ENCODE measurements around the gene MCF2L2.

The MCF2L2 gene

GRCh38 chr3:183158113-183158512 lies 270.3 kb downstream of the MCF2L2 start:
- DNase-seq = no peak

GRCh38 chr3:183156266-183156665 lies 272.2 kb downstream of the MCF2L2 start:
- no peak for DNase-seq

GRCh38 chr3:183155499-183155898 lies 272.9 kb downstream of the MCF2L2 start:
- no peak for DNase-seq

- no peak for DNase-seq
Measured at GRCh38 chr3:183153210-183153950, 275.0 kb downstream of the MCF2L2 start.

- no peak for DNase-seq
Measured at GRCh38 chr3:183151821-183152351, 276.5 kb downstream of the MCF2L2 start.

GRCh38 chr3:183151086-183151485 lies 277.3 kb downstream of the MCF2L2 start:
- no peak for DNase-seq

- no peak for DNase-seq
Measured at GRCh38 chr3:183149915-183150750, 278.3 kb downstream of the MCF2L2 start.

- DNase-seq = no peak
Measured at GRCh38 chr3:183148056-183148455, 280.4 kb downstream of the MCF2L2 start.

GRCh38 chr3:183144363-183144762 lies 284.1 kb downstream of the MCF2L2 start:
- DNase-seq = no peak

GRCh38 chr3:183142199-183142598 lies 286.2 kb downstream of the MCF2L2 start:
- DNase-seq = no peak

GRCh38 chr3:183134844-183135243 lies 293.6 kb downstream of the MCF2L2 start:
- DNase-seq = no peak

- no peak for DNase-seq
Measured at GRCh38 chr3:183132409-183132808, 296.0 kb downstream of the MCF2L2 start.

GRCh38 chr3:183131735-183132134 lies 296.7 kb downstream of the MCF2L2 start:
- DNase-seq = no peak

GRCh38 chr3:183131186-183131725 lies 297.2 kb downstream of the MCF2L2 start:
- no peak for DNase-seq

- DNase-seq = no peak
Measured at GRCh38 chr3:183129243-183129642, 299.2 kb downstream of the MCF2L2 start.

- no peak for DNase-seq
Measured at GRCh38 chr3:183128709-183129108, 299.7 kb downstream of the MCF2L2 start.
